RCC 7860 (cell line): ENCODE results near the gene ARHGAP6.
A peak's percentile ranks its signal among the peaks of the same experiment; 100 is the strongest.

ENCODE experiments used
- DNase-seq: peaks from one replicate; pipeline ENCODE4 v3.0.0-alpha.2; 2015; ENCODE audit warnings: low spot score
- FAIRE-seq: peaks from 2 replicates; lab custom pipeline; 2012; peaks lifted over from hg19 to GRCh38; lab: Jason Lieb, UNC

The ARHGAP6 gene

DNA sequence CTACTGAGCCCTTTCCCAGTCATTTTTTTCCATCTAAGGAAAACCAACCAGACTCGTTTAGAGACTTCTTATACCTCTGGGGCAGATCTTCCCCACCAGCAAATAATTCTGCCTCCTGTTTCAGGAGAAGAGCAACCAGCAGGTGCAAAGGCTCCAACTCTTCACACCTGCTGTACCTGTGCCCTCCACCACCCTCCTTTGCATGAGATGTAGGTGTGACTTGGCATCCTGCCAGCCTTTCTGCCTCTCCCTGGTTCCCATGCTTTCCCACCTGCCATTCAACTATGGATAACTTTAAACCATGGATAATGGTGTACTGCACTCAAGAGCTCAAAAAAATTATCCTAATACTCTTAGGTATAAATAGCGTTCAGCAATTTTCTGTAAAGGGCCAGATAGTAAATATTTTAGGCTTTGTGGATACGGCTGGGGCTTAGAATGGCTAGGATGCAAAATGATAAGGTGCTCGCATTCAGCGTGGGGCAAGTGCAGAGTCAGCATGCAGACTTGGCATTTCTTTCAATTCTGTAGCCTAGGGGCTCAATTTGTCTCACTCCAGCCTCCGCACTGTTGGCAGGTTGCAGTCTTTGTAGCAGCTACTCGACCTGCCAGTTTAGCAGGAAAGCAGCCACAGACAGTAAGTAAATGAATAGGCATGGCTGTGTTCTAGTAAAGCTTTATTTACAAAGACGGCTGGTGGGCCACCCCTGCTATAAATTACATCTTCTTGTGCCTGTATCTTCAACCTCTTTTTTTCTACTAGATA is 474.8 kb downstream of the ARHGAP6 start:
- FAIRE-seq (no peak), DNase-seq (no peak)

DNA sequence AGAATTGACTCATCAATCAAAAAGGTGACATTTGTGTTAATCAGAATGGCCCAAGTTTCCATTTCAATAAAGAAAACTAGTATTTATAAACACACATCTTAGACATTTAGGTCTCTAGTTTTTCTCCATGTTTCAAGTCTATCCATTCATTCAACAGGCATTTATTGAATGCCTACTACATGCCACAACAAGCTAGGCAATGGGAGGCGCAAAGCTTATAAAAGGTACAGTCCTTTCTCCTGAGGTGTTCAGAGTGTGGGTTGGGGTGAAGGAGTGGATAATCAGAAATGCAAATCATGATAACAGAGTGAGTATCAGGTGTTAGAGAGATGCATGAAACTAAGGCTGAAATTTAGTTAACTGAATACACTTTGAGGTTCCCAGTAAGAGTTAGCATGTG is 476.6 kb downstream of the ARHGAP6 start:
- DNase-seq (no peak), FAIRE-seq (no peak)

DNA sequence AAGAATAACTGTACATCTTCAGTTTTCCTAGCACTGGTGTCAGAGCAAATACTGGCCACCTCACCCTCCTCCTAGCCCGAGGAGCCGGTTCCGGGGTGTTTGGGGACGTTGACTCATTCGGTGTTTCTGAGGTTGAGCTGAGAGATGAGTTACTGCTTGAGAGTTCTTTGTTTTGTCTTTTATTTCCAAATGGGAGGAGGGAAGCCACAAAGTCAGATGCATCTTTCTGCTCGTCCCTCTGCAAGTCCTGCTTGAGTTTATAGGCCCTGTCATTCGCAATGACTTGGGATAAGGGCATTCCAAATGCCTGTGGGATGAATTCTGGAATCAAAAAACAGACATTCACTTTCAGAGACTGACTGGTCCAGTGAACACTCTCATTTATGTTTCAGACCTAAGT is 477.1 kb downstream of the ARHGAP6 start:
- DNase-seq (peak; percentile 25), FAIRE-seq (no peak)

DNA sequence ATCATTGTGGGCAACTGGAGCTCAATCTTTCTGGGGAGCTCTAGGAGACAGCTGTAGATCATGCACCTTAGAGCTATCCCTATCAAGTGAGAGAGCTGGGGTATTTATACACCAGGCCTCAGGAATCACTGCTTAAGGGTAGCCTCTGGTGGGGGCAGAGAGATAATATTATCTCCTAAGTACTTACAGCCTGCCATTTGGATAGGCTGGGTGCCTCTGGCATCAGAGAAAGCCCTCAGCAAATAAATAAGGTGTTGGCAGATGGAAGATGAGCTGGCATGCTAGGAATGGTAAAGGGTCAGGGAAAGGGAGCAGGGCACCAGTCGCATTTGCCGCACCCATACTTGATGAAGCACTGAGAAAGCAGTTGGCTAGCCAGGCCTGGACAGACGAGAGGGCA is 478.7 kb downstream of the ARHGAP6 start:
- FAIRE-seq: no peak
- no peak for DNase-seq

DNA sequence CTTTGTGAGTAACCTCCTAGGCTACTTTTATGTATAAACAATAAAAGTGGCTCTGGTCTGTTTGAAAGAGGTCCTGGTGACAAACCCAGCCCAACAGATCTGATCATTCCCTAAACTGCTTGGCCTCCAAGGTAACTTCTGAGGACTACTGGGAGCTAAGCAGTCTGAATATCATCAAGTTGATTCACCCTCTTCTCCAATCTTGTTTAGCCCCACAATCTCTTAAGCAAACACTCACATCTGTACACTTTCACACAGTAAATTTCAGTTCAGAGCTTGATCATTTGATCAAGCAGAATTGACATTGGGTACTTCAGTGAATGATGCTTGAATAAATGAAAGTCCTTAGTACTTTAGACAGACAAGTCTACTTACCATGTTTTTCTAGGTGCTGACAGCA is 479.9 kb downstream of the ARHGAP6 start:
- FAIRE-seq (no peak), DNase-seq (no peak)

DNA sequence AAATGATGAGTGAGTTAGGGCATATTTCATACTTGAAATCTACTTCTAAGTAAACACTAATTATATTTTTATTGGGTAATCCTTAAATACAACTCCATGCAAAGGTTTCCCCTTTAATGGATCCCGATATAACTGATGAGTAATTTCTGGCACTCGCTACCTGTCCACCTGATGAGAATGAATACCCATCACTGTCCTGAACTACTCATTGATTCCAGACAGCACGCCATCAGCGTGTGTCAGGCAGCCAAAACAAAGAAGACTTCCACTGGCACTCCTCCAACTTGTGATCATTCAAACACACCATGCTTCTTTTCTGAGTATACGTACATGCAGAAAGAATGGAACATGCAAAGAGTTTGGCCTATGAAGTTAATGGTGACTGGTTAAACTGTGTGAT is 485.1 kb downstream of the ARHGAP6 start:
- FAIRE-seq (no peak), DNase-seq (no peak)

DNA sequence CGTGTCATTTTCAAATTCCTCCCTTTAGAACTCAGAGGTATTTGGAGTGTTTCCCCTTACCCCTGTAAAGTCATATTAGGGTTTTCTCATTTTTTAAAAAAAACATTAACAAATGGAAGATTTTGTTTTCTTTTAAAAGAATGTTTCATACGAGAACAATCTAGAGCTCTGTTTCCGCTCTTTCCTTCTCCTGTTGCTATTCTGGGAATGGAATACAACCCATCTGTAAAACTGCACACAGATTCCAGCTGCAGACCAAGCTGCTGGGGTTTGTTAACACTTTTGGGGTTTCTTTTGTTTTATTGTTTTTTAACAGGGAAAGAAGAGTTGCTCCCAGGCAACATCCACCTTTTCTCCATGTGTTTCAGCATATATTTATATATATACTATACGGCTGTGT is 493.3 kb downstream of the ARHGAP6 start:
- DNase-seq: no peak
- FAIRE-seq: no peak

DNA sequence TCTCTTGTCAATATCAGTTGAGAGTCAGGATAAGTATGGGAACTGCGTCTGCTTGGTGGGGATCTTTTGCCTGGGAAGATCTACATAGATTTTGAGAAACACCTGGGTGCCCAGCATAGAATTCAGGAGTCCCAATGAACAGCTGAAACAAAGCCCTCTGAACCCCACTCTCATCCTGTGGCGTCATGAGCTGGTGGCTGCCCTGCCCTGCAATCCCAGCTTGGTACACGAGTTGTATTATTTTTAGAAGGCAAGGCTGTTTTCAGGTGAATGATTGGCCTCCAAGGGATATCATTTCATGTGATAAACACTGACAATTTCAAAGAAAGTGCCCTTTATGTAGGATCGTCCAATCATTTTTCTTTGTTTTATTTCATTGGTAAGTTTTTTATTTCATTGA is 493.8 kb downstream of the ARHGAP6 start:
- FAIRE-seq (no peak), DNase-seq (no peak)

DNA sequence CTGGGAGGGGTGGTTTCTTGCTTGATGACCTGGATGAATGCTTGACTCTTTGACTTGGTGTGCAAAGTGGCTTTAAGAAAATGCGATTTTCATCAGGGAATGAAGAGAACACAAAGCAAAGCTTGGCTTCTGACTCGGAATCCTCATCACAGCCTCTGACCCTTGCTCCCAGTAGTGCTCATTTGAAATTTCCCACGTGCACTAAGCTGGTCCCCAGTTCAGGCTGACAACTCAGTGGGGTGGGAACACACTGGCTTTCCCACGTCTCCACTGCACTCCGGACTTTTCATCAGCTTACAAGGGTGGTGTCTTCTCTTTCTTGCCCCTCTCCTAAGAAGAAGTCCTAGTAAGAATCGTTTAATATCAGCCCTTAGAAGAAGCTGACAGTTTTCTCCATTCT is 501.3 kb downstream of the ARHGAP6 start:
- FAIRE-seq: no peak

DNA sequence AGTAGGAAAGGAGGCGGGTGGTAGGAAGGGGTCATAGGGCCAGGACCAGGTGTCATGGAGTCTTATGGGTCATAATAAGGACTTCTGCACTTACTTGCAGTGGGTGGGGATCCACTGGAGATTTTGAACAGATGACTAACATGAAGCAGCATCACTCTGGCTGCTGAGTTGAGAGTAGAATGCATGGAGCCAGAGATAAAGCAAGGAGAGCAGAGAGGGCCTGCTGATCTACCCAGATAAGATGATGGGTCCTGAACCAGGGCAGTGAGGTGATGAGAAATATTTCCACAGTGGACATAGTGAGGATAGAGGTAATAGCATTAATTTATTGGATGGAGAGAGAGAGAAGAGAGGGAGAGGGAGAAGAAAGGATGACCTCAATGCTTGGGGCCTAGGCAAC is 506.6 kb downstream of the ARHGAP6 start:
- FAIRE-seq: no peak
- no peak for DNase-seq

More for the DNA sequence above, 501.3 kb downstream of the ARHGAP6 start:
- no peak for DNase-seq

DNA sequence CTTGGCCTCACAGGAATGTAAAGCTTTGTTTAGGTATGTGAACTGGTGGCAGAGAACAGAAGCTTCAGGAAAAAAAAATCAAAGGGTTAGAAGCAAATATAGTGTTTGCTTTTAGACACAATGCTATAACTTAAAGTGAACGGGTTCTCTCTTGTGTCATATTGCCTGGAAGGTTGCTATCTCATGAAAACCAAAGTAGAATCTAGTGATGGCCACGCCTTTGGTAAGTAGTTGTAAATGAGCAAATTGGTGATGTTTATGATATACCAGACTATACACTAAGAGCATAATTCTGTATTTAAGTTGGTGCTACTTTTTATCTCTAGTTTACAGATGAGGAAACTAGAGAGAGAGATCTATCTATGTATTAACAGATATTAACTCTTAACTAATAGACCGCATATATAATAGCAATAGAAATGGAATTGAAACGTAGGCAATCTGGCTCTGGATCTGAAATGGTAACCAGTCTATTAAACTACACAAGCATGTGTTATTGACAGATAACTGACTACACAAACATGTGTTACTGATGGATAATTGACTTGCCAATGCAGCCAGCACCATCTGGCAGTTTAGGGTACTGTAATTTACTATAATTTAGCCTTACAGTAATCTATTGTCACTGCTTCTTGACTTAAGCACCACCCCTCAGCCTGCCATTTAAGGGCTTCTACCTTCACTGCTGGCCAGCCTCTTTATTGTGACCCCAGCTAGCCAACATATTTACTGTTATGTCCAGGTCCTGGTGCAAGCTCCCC is 513.7 kb downstream of the ARHGAP6 start:
- FAIRE-seq (no peak), DNase-seq (no peak)

DNA sequence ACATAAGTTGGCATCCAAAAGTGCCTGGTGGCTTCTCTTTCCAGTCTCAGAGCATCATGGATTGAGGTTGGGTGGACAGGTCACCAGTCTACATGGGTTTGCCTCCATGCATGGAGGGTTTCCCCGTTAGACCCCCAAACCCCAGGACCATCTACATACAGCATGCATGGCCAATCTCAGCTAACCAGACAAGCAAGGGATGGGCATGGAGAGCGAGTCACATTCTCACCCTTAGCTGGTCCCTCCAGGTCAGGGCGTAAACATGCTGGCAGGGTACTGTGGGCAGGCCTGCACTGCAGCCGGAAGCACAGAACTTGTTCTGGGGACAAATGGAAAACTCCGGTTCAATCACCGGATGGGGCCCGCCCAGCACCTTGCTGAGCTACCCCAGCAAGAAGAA is 517.3 kb downstream of the ARHGAP6 start:
- no peak for FAIRE-seq
- no peak for DNase-seq

DNA sequence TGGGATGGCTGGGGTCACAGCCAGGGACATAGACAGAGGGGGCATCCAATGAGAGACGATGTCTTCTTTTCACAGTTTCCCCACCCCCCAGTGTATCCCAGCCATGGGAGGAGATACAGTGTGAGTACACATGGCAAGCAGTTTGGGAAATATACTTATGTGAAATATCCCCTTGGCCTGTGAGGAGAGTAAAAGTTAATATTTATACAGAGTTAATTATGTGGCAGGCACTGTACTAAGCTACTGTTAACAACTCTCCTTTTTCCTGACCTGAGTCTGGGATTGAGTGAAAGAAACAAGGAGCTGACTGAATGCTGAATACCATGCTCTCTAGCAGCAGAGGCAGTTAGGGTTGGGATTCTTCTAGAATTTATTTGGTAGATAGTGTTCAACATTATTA is 519.3 kb downstream of the ARHGAP6 start:
- FAIRE-seq (no peak), DNase-seq (no peak)

DNA sequence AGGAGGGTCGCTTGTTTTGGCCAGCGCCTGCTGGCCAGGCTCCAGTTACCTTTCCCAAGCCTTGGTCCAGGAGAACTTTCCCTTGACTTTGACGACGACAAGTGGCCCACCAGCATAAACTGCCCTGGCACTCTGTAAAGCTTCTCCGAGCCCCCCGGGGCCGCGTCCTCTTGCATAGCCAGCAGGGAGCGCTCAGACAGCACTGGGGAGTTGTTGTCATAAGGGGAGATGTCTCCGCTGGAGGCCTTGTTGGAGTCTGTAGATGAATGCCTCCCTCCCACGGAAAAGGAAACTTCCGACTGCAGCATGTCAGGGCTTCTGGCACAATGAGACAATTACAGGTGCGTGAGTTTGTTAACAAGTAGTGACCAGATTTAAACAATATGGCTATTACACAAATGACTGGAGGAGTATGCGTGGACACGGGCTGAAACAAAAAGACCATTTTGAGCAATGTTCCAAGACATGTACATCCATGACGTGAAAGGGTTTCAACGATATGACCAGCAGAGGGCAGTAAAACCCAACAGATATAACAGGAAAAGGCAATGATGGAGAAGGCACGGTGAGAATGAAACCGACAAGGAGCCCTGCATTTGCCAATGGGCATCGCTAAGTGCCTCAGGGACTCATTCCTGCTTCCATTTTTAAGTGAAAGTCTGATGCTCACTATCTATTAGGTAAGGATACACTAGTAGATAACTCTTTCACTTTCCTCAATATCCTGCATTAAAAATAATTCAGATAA is 521.6 kb downstream of the ARHGAP6 start:
- peak; percentile 49 for DNase-seq
- peak; percentile 69 for FAIRE-seq

DNA sequence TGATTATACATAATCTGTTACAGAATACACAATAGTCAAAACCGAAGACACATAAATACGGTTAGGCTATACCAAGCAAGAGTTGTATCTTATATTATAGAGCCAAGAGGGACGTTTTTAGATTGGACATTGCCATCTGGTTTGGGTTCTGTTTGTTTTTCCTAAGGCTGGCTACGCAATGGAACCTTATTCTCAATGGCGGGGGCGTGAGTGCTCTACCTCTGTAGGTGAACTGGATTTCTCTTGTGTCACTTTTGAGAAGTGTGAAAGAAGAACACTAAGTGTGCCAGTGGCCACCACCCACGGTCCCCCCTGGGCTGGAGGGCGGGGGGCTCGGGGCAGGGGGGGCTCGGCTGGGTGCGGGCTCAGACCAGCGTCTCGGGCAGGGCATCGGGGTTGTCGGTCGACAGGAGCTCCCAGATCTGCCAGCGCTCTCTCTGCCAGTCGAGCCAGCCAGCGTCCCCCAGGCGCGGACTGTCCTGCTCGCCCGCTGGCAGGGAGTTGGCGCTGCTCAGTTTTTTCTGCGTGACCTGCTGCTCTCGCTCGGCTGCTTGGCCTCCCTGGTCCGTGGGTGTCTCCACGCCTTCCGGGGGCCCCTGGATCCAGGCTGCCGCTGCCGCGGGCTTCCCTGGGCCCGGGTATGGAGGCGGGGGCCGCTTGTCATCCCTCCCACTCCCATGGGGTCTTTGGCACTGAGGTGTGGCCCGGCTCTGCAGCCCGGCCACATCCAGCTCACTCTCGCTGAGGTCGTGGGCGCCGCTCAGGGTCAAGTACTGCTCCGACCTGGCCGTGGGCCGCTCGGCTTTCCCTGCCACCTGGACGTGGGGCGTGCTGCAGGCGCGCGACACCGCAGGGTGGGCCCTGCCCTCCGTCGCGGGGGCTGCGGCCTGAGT is 527.0 kb downstream of the ARHGAP6 start:
- FAIRE-seq (no peak), DNase-seq (no peak)

DNA sequence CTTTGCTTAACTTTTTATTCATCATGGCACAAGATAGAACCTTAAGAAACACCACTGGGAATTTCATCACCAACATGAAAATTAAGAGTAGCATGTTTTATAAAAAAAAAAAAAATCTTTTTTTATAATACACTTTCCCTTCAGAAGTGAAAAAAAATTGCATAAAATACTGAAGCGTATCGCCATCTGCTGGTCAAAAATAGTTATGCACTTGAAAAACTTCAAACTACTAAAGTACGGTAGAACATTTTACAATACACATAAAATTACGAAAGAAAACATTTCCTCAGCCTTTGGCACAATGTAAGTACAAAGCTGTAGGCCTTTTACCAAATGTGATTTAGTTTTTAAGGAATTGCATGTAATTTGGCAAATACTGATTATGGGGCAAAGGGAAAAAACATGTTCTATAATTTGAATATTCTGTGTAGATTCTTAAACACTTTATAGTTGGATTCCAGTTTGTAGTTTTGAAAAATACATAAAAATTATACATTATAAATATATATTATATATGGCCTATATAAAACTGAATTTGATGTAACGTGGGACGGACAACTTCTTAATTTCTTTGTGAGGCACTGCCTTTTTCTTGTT is 528.1 kb downstream of the ARHGAP6 start:
- FAIRE-seq: peak; percentile 82

DNA sequence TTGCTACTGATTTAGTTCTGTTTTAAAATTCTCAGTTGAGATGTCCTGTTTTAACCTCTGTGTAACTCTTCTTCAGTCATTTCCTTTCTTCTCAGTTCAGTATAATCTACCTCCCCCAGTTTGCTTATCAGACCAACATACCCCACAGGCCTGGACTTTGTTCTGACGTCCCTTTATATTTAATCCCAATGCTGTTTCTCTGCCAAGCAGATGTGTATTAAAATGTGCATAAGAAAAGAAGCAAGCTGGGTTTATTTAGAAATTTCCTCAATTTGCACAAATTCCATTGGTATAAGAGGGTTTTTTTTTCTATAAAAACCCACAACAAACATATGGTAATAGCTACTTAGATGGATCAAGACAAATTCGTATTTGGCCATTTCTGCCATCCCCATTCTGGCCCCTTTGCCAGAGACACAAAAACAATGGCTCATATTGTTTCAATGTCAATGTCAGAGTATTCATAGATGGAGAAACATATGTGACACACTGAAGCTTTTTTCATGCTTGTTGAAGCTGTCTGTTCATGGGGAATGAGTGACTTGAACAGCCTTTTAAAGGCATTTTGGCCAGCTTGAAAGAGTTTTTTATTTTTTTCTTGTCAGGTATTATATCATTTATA is 530.0 kb downstream of the ARHGAP6 start:
- no peak for DNase-seq
- no peak for FAIRE-seq

More for the DNA sequence above, 528.1 kb downstream of the ARHGAP6 start:
- DNase-seq: no peak

DNA sequence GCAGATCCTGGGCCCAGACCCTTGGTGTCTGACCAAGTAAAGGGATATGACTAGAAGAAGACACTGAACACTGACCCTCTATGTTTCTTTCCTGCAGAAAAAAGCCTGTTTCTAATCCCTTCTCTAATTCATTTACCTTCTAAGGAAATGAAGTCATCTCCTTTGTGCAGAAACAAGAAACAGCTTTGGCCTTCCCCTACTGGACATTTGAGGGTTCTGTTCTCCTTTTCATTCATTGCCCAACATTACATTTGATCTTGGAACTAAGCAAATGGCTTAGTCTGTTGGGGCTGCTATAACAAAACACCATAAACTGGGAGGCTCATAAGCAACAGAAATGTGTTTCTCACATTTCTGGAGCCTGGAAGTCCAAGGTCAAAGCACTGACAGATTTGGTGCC is 534.6 kb downstream of the ARHGAP6 start:
- no peak for DNase-seq
- FAIRE-seq: no peak

DNA sequence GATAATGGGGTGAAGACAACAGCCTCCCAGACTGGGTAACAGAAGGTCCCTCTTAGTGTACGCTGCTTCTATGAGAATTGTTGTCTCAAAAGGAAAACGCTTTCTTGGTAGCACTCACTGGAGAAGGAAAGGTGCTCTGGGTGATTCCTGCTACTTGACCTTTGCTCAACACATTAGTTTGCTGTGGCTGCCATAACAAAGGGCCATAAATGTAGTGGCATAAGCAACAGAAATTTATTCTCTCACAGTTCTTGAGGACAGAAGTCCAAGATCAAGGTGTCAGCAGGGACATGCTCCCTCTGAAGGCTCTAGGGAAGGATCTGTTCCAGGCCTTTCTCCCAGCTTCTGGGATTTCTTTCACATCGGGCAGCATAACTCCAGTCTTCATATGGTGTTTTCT is 535.6 kb downstream of the ARHGAP6 start:
- FAIRE-seq (no peak), DNase-seq (no peak)
